Heart left ventricle (tissue), 16 donors: ENCODE results near the gene VPS37D. TPM values are rescaled to one million over a fixed set of nuclear protein-coding genes. Genes with fewer than 3 reads are reported as not detected.

Experiments
- ATAC-seq, 4 donors: fragments of 200-7000 bp; cut with Tn5 transposase; one replicate each; pipeline ENCODE4 v1.9.1; 2020 to 2022; ENCODE audit warnings: moderate library complexity in 4 of 4, mild to moderate bottlenecking in 3 of 4, moderate number of reproducible peaks in 1 of 4
- DNase-seq, 5 donors: peaks; one replicate each; pipeline ENCODE4 v3.0.0-alpha.2; 2020
- H3K27ac ChIP-seq, 12 donors: fragments of 200-600 bp; sonication (generic) in 4 of 12; one replicate each; pipeline versions ENCODE4 v1.5.0 to v1.8.0; 2016 to 2022; ENCODE audit warnings: mild to moderate bottlenecking in 2 of 12
- H3K27me3 ChIP-seq, 9 donors: fragments of 200-600 bp; sonication (generic) in 2 of 9; one replicate each; pipeline versions ENCODE4 v1.5.1 to v1.8.0; 2016 to 2022; ENCODE audit warnings: mild to moderate bottlenecking in 3 of 9
- H3K36me3 ChIP-seq, 9 donors: fragments of 200-600 bp; sonication (generic) in 2 of 9; one replicate each; pipeline versions ENCODE4 v1.5.0 to v1.8.0; 2018 to 2022; ENCODE audit warnings: mild to moderate bottlenecking in 2 of 9
- H3K4me1 ChIP-seq, 12 donors: fragments of 200-600 bp; sonication (generic) in 4 of 12; one replicate each; pipeline versions ENCODE4 v1.5.0 to v1.8.0; 2016 to 2022; ENCODE audit warnings: mild to moderate bottlenecking in 3 of 12
- H3K4me3 ChIP-seq, 12 donors: fragments of 200-600 bp; sonication (generic) in 4 of 12; one replicate each; pipeline versions ENCODE4 v1.5.0 to v1.8.0; 2017 to 2022; ENCODE audit warnings: mild to moderate bottlenecking in 9 of 12, moderate library complexity in 4 of 12
- H3K9me3 ChIP-seq, 12 donors: fragments of 200-600 bp; sonication (generic) in 4 of 12; one replicate each; pipeline versions ENCODE4 v1.5.0 to v1.8.0; 2016 to 2022; ENCODE audit warnings: mild to moderate bottlenecking in 1 of 12
- CTCF ChIP-seq, 12 donors: fragments of 200-600 bp; sonication (generic) in 4 of 12; IDR thresholded peaks; one replicate each; pipeline versions ENCODE4 v1.5.0 to v1.8.0; 2018 to 2022; ENCODE audit warnings: antibody characterized with exemption in 12 of 12, mild to moderate bottlenecking in 5 of 12
- POLR2A ChIP-seq, 2 donors: fragments of 450-650 bp; IDR thresholded peaks; one replicate each; pipeline ENCODE4 v1.6.1; 2017; ENCODE audit warnings: antibody characterized with exemption in 2 of 2, mild to moderate bottlenecking in 2 of 2, moderate library complexity in 2 of 2
- WGBS, 4 donors: extraction: QIAGEN DNeasy Blood & Tissue Kit in 2 of 4; methylation state at CpG; one replicate each; pipeline versions ENCODE4 v1.1.5 to v1.1.7; 2013 to 2018; 5-methylcytosine and 5-hydroxymethylcytosine counted together
- intact Hi-C, 10 donors: fragments of 100-400 bp; cut with DNase I; formaldehyde crosslinking; loops; one replicate each; pipeline versions ENCODE4 v1.11.1 to v1.14.2; 2022
- polyA plus RNA-seq, 2 donors: library from polyadenylated mRNA; stranded (reverse); fragments of 200-250 nt; gene quantifications; one replicate each; pipeline ENCODE4 v1.2.3, GENCODE V29; 2013
- total RNA-seq, 9 donors: library from RNA; depleted of rRNA in 2 of 9; stranded (reverse); fragments of >200 nt in 2 of 9; fragmentation: NEBNext Ultra II Directional in 3 of 9; extraction: Animal tissue kit (Norgen Biotek cat#: 25700) in 3 of 9; gene quantifications; one replicate each; pipeline versions ENCODE4 v1.1.0 to v1.2.4, GENCODE V29; 2016 to 2023
- donor health status: ischemic (EF 13 %, LVEDD 7.1; RV severe dilation, severe dysfunction).
- donor health status: healthy with polysubstance abuse.
- donor health status: DM: no; HTN: yes; CAD: no.
- donor health status: DM: no; HTN: no; CAD: no.
- donor health status: ischemic (EF 25% LVEDD 6.9; RV normal size, moderate dysfunction).
- donor health status: ischemic (EF 25% LVEDD 5.7; RV mildly dilated, moderate dysfunction).
- donor health status: healthy.
- donor health status: DM: yes; HTN: yes; CAD: no.
- donor health status: ischemic (EF 35%, LVEDD 5.7; RV mildly dilated, moderate dysfunction).
- donor health status: nonischemic (EF 11% LVEDD 7.7; RV severe dilation, severe dysfunction).
- donor health status: DM: yes; HTN: yes; CAD: no.
- donor health status: PGD.
- donor health status: ischemic (EF 29% LVEDD 5.4; RV normal size, mild dysfunction).
- donor health status: nonischemic (EF 23%, LVEDD 6.1; RV moderate dilation, normal function).

VPS37D gene
- total and polyA plus RNA-seq, 11 donors, result 1.1 to 2.9 (median 2.6) TPM

DNA sequence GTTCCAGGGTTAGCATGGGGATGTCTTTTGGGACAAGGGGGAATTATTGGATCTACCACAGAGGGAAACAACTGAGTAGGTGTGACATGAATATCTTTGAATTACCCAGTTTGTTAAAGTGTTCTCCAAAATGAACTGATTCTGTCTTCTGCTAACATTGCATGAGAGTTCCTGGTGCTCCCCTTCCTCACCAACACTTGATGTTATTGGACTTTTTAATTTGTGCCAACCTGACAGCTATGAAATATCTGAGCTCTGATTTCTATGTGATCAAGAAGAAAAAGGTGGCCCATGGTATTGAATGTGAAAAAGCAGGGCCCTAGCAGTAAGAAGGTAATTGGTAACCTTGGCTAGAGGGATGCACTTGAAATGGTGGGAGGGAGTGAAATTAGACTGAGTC is 4.6 kb upstream of the VPS37D start:
- DNase-seq (no peak), ATAC-seq (no peak)
- no peaks in the 10 kb centered on the region for H3K27me3 ChIP-seq
- no peak overlapping the region for H3K4me3 ChIP-seq
- no peak overlapping the region for H3K27ac ChIP-seq
- no peaks in the 10 kb centered on the region for H3K36me3 ChIP-seq
- peaks cover 0 to 7% (median 0%) of the 10 kb centered on the region in 12 donors for H3K4me1 ChIP-seq
- intact Hi-C loops, result loop anchor here in 3 of 10 donors (5.0 to 10.0 kb wide), 2 partner anchors 58 to 64 kb away; no protein-coding TSS in a partner anchor
- TF ChIP-seq POLR2A (IDR thresholded peaks at IDR 0.05), result no peak
- TF ChIP-seq CTCF (IDR thresholded peaks at IDR 0.05), result no peak
- peaks cover 0 to 9% (median 0%) of the 10 kb centered on the region in 12 donors for H3K9me3 ChIP-seq

DNA sequence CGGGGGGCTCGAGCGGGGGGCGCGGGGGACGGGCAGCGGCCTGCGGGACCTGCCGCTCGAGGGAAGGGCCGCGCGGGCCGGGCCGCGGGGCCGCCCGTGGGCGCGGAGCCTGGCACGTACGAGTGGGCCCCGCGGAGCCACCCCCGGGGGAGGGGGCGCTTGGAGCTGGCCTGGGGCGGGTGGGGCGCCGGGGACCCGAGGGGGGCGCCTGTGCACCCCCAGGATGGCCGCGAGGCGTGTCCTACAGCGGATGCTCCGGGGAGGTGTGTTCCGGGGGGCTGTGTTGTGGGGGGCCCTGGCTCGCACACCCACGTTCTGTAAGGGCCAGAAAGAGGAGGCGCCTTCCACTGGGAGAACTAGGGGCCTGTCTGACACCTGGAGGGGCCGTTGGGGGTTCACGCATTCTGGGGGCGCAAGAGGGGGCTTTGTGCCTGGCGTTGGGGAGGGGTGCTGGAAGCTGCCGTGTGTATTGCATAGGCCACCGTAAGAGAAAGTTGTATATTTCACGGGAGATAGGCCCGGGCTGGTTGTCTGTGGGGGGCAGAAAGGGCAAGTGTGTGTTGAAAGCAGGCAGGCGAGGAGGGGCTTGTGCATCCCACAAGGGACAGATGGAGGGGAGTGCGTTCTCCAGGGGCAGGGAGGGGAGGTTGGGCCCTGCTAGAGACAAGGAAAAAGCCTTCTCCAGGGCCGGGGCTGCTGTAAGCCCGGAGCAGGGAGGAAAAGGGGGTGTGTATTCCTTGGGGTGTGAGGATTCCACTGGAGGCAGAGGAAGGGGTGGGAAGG is 663 bp downstream of the VPS37D start:
- Histone ChIP-seq H3K36me3 (peaks cover 0 to 3% (median 0%) of the 10 kb centered on the region in 9 donors), H3K4me1 (peaks cover 0 to 20% (median 8%) of the 10 kb centered on the region in 12 donors), H3K27me3 (no peaks in the 10 kb centered on the region), H3K4me3 (peak overlapping the region; percentile 34 to 97 (median 60)), H3K27ac (peak overlapping the region in 3 of 12 donors; percentile 3 to 41 (median 19)), H3K9me3 (peaks cover 0 to 2% (median 0%) of the 10 kb centered on the region in 12 donors)
- 1 to 3% (median 2%) methylated on average over 19 to 52 of the region's 52 CpGs for WGBS, 4 donors
- intact Hi-C loops, result loop anchor here in 9 of 10 donors (5.0 to 10.0 kb wide), 5 partner anchors 49 to 69 kb away; partner anchors contain the start of genes STX1A (in 2 of the 9) and ABHD11 (in 1 of the 9)
- peak in 1 of 5 donors; percentile 54 for DNase-seq
- ATAC-seq, result no peak
- TF ChIP-seq POLR2A (IDR thresholded peaks at IDR 0.05) (no peak), CTCF (IDR thresholded peaks at IDR 0.05) (no peak)

DNA sequence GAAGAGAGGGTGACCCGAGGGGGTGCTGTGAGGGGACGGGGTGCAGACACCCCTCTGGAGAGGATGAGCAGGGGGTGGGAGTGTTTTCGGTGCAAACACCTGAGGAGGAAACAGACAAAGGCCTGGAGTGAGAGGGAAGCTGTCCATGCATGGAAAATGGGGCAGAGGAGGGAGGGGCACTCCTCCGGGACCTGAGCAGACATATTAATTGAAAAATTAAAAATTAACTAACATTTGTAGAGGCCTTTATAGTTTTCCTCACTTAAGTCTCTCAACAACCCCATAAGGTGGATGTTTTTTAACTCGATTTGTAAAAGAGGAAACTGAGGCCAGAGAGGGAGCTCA is 1.2 kb downstream of the VPS37D start:
- TF ChIP-seq CTCF (IDR thresholded peaks at IDR 0.05) (no peak), POLR2A (IDR thresholded peaks at IDR 0.05) (no peak)
- Histone ChIP-seq H3K27me3 (no peaks in the 10 kb centered on the region), H3K9me3 (no peaks in the 10 kb centered on the region), H3K36me3 (peaks cover 0 to 3% (median 0%) of the 10 kb centered on the region in 9 donors), H3K4me1 (peaks cover 0 to 20% (median 8%) of the 10 kb centered on the region in 12 donors), H3K27ac (no peak overlapping the region), H3K4me3 (peak overlapping the region in 10 of 12 donors; percentile 51 to 97 (median 62))
- intact Hi-C loops, result loop anchor here in 9 of 10 donors (5.0 to 10.0 kb wide), 5 partner anchors 48 to 68 kb away; partner anchors contain the start of genes STX1A (in 2 of the 9) and ABHD11 (in 1 of the 9)
- no peak for DNase-seq
- no peak for ATAC-seq
- 30 to 38% (median 33%) methylated on average over 5 of the region's 5 CpGs for WGBS, 4 donors

GRCh38 chr7:73669288-73669701 is 1.7 kb downstream of the VPS37D start:
- intact Hi-C loops, result loop anchor here in 9 of 10 donors (5.0 to 10.0 kb wide), 5 partner anchors 48 to 68 kb away; partner anchors contain the start of genes STX1A (in 2 of the 9) and ABHD11 (in 1 of the 9)
- Histone ChIP-seq H3K4me3 (peak overlapping the region in 1 of 12 donors; percentile 68), H3K9me3 (no peaks in the 10 kb centered on the region), H3K4me1 (peaks cover 0 to 20% (median 8%) of the 10 kb centered on the region in 12 donors), H3K36me3 (peaks cover 0 to 3% (median 0%) of the 10 kb centered on the region in 9 donors), H3K27me3 (no peaks in the 10 kb centered on the region), H3K27ac (no peak overlapping the region)
- WGBS, 4 donors, result 81 to 94% (median 86%) methylated on average over 11 to 19 of the region's 19 CpGs
- no peak for TF ChIP-seq POLR2A (IDR thresholded peaks at IDR 0.05)
- no peak for TF ChIP-seq CTCF (IDR thresholded peaks at IDR 0.05)
- ATAC-seq, result no peak
- DNase-seq, result peak in 1 of 5 donors; percentile 45
